Caco-2 (cell line): ENCODE data around the gene TDP1. TPM values are rescaled to one million over a fixed set of nuclear protein-coding genes. Genes with fewer than 3 reads are reported as not detected.

Experiments used
- BruUV-seq: library from RNA; stranded (reverse); fragments of 400-500 nt; replicated peaks from 2 replicates; lab custom pipeline; 2021; lab: Mats Ljungman, UMichigan
- CTCF ChIA-PET: fragments of 300-600 bp; sonication (Branson Sonifier 250); formaldehyde crosslinking; loops from one replicate; lab custom pipeline; 2022; ENCODE audit warnings: antibody characterized with exemption; lab: Charles Lee
- POLR2A ChIA-PET: fragments of 300-600 bp; sonication (Branson Sonifier 250); formaldehyde crosslinking; loops from one replicate; lab custom pipeline; 2022; ENCODE audit warnings: antibody characterized with exemption; lab: Charles Lee
- DNase-seq, 2 experiments: peaks; one replicate each; pipeline versions ENCODE4 v3.0.0 to v3.0.0-alpha.2; 2020 to 2022
- H3K27me3 ChIP-seq: replicated peaks from 2 replicates; pipeline ENCODE4 v1.6.0; 2011; ENCODE audit warnings: low read length; ENCODE audit not compliant: control insufficient read depth, insufficient read depth
- H3K36me3 ChIP-seq: 2 replicates; pipeline ENCODE4 v1.5.1; 2011; ENCODE audit warnings: low read length; ENCODE audit not compliant: control insufficient read depth, insufficient read depth
- H3K4me1 ChIP-seq: fragments of 250-450 bp; sonication (Bioruptor Pico); 2 replicates; pipeline ENCODE4 v1.5.1; 2020; ENCODE audit warnings: mild to moderate bottlenecking
- H3K4me3 ChIP-seq: 2 replicates; pipeline ENCODE4 v1.5.1; 2011; ENCODE audit warnings: low read depth, mild to moderate bottlenecking, control low read depth, low read length
- H3K9me3 ChIP-seq: fragments of 250-450 bp; sonication (Bioruptor Pico); 2 replicates; pipeline ENCODE4 v1.5.1; 2020; ENCODE audit warnings: mild to moderate bottlenecking, moderate library complexity
- H3K27ac Mint-ChIP-seq: one replicate; pipeline ENCODE4 v1.8.0; 2022; ENCODE audit warnings: mixed read lengths; ENCODE audit not compliant: unreplicated experiment
- H3K27me3 Mint-ChIP-seq: one replicate; pipeline ENCODE4 v1.8.0; 2022; ENCODE audit warnings: mixed read lengths; ENCODE audit not compliant: insufficient read depth, unreplicated experiment
- H3K36me3 Mint-ChIP-seq: one replicate; pipeline ENCODE4 v1.8.0; 2022; ENCODE audit warnings: mild to moderate bottlenecking, mixed read lengths; ENCODE audit not compliant: insufficient read depth, unreplicated experiment
- H3K4me1 Mint-ChIP-seq: one replicate; pipeline ENCODE4 v1.8.0; 2022; ENCODE audit warnings: low read depth, mixed read lengths; ENCODE audit not compliant: unreplicated experiment
- H3K4me3 Mint-ChIP-seq: one replicate; pipeline ENCODE4 v1.8.0; 2022; ENCODE audit warnings: mild to moderate bottlenecking, moderate library complexity, mixed read lengths; ENCODE audit not compliant: unreplicated experiment
- H3K9me3 Mint-ChIP-seq: one replicate; pipeline ENCODE4 v1.8.0; 2022; ENCODE audit warnings: mixed read lengths; ENCODE audit not compliant: unreplicated experiment
- intact Hi-C: fragments of 100-400 bp; cut with micrococcal nuclease; formaldehyde crosslinking; loops from one replicate; pipeline ENCODE4 v1.10.0; 2022; ENCODE audit not compliant: unreplicated experiment
- total RNA-seq: library from RNA; stranded (reverse); gene quantifications from 2 replicates; pipeline ENCODE4 v1.2.3, GENCODE V29; 2022
- TF ChIP-seq, protein P1 (sequence below), 2 experiments: fragments of 200-600 bp in 1 of 2; IDR thresholded peaks; 1 replicate in 1 of 2; 2 replicates in 1 of 2; pipeline versions ENCODE4 v1.5.1 to v1.8.0; 2011 to 2022; ENCODE audit warnings: antibody characterized with exemption in 1 of 2, control low read depth in 1 of 2, inconsistent platforms in 1 of 2, low read depth in 1 of 2, low read length in 1 of 2, mild to moderate bottlenecking in 1 of 2, moderate library complexity in 1 of 2; ENCODE audit not compliant: insufficient read depth in 1 of 2, severe bottlenecking in 1 of 2, unreplicated experiment in 1 of 2

Gene TDP1
- total RNA-seq, 1 experiment from 2014 or later, result 29.0 TPM

DNA sequence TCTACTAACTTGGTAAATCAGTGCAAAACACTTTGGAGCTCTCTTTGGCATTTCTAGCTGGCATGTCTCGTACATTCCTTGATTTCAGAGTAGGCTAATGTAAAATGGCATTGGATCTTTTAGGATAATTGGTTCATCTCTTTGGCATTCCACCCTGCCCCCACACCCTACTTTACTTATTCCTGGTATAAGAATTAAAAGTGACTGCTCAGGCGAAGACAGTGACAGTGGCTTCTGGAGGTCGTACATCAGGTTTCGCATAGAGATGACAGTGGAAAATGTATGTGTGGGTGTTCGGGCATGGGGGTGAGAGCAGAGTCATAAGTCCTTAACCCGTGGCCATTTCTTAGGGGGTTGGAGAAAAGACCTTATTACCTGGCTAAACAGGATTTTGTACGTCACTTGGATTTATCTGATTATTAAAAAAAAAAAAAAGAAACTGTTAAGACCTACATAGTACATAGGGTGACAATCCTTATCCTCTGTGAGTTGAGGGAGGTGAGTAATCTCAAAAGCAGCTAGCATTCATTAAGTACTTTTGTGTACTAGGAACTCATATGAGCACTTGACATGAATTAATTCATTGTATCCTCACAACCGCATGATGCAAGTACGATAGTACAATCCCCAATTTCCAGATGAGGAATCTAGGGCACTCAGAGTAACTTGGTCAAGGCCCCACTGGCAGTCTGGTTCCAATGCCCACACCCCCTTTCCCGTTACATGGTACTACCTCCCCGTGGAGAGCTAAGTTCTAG, 83.7 kb downstream of the TDP1 start:
- H3K4me1 ChIP-seq, result no peaks in the 10 kb centered on the region
- Mint-ChIP-seq H3K27me3 (no peaks in the 10 kb centered on the region), H3K4me3 (no peak overlapping the region), H3K4me1 (peaks cover 10% of the 10 kb centered on the region), H3K36me3 (peaks cover 11% of the 10 kb centered on the region), H3K9me3 (no peaks in the 10 kb centered on the region), H3K27ac (no peak overlapping the region)
- ChIA-PET POLR2A (no interaction called here), CTCF (no interaction called here)
- no peak for DNase-seq
- intact Hi-C loops, result no loop called here
- H3K27me3 ChIP-seq, result no peaks in the 10 kb centered on the region
- no peaks in the 10 kb centered on the region for H3K36me3 ChIP-seq
- no peak overlapping the region for H3K4me3 ChIP-seq
- TF ChIP-seq, protein P1, sequence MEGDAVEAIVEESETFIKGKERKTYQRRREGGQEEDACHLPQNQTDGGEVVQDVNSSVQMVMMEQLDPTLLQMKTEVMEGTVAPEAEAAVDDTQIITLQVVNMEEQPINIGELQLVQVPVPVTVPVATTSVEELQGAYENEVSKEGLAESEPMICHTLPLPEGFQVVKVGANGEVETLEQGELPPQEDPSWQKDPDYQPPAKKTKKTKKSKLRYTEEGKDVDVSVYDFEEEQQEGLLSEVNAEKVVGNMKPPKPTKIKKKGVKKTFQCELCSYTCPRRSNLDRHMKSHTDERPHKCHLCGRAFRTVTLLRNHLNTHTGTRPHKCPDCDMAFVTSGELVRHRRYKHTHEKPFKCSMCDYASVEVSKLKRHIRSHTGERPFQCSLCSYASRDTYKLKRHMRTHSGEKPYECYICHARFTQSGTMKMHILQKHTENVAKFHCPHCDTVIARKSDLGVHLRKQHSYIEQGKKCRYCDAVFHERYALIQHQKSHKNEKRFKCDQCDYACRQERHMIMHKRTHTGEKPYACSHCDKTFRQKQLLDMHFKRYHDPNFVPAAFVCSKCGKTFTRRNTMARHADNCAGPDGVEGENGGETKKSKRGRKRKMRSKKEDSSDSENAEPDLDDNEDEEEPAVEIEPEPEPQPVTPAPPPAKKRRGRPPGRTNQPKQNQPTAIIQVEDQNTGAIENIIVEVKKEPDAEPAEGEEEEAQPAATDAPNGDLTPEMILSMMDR (IDR thresholded peaks at IDR 0.05; ENCODE audit: insufficient read depth in 1 of 2, low read depth in 1 of 2, low read length in 1 of 2, severe bottlenecking in 1 of 2, unreplicated experiment in 1 of 2), result no peak
- no TSS peak for BruUV-seq
- no peaks in the 10 kb centered on the region for H3K9me3 ChIP-seq

DNA sequence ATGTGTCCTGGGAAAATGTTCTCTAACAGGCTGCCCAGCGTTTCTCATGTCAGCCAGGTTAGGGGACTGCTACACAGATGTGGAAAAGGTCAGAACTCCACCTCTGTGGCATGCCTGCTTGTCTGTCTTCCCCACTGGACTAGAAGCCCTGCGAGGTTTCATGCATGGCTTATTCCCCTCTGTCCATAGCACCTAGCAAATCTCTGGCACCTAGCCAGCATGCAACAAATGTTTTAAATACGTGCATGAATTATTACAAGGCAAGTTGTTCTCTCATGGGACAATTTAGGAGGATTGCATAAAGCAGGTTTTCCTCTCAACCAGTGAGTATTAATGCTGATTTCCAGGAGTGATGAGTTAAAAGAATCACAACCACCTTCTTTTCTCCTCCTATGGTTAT, 84.7 kb downstream of the TDP1 start:
- Histone ChIP-seq H3K9me3 (no peaks in the 10 kb centered on the region), H3K27me3 (no peaks in the 10 kb centered on the region), H3K36me3 (no peaks in the 10 kb centered on the region), H3K4me3 (no peak overlapping the region), H3K4me1 (no peaks in the 10 kb centered on the region)
- TF ChIP-seq, protein P1 (IDR thresholded peaks at IDR 0.05; ENCODE audit: insufficient read depth in 1 of 2, low read depth in 1 of 2, low read length in 1 of 2, severe bottlenecking in 1 of 2, unreplicated experiment in 1 of 2), result no peak
- DNase-seq, result no peak
- POLR2A ChIA-PET, result no interaction called here
- CTCF ChIA-PET, result no interaction called here
- Mint-ChIP-seq H3K36me3 (peaks cover 11% of the 10 kb centered on the region), H3K9me3 (no peaks in the 10 kb centered on the region), H3K27me3 (no peaks in the 10 kb centered on the region), H3K27ac (no peak overlapping the region), H3K4me1 (peaks cover 5% of the 10 kb centered on the region), H3K4me3 (no peak overlapping the region)
- intact Hi-C loops, result no loop called here
- no TSS peak for BruUV-seq

DNA sequence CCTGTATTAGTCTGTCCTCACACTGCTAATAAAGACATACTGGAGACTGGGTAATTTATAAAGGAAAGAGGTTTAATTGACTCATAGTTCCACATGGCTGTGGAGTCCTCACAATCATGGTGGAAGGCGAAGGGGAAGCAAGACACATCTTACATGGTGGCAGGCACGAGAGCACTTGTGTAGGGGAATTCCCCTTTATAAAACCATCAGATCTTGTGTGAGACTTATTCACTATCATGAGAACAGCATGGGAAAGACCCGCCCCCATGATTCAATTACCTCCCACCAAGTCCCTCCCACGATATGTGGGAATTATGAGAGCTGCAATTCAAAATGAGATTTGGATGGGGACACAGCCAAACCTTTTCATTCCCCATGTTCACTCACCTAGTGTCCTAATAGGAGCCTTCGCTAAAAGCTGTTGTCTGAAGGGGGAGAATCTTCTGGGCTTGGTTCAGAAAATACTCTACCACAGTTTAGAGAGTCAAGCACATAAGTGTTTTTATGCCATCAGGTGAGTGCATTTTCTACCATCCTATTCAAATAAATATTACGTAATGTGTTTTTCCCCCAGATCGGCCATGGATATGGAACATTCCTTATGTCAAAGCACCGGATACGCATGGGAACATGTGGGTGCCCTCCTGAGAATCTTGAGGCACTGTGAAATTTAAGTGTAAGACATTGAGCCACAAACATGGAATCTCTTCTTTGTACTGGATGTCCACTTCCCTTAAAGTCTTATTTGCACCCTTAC, 86.9 kb downstream of the TDP1 start:
- H3K4me3 ChIP-seq, result no peak overlapping the region
- TF ChIP-seq, protein P1 (IDR thresholded peaks at IDR 0.05; ENCODE audit: insufficient read depth in 1 of 2, low read depth in 1 of 2, low read length in 1 of 2, severe bottlenecking in 1 of 2, unreplicated experiment in 1 of 2), result no peak
- POLR2A ChIA-PET, result no interaction called here
- no peak overlapping the region for H3K27ac Mint-ChIP-seq
- CTCF ChIA-PET, result no interaction called here
- H3K36me3 ChIP-seq, result no peaks in the 10 kb centered on the region
- no peaks in the 10 kb centered on the region for H3K9me3 Mint-ChIP-seq
- DNase-seq, result no peak
- H3K27me3 ChIP-seq, result no peaks in the 10 kb centered on the region
- H3K9me3 ChIP-seq, result no peaks in the 10 kb centered on the region
- H3K4me1 Mint-ChIP-seq, result no peaks in the 10 kb centered on the region
- H3K36me3 Mint-ChIP-seq, result peaks cover 6% of the 10 kb centered on the region
- no peaks in the 10 kb centered on the region for H3K27me3 Mint-ChIP-seq
- no TSS peak for BruUV-seq
- H3K4me3 Mint-ChIP-seq, result no peak overlapping the region
- H3K4me1 ChIP-seq, result no peaks in the 10 kb centered on the region
- intact Hi-C loops, result no loop called here
